Right atrium auricular region (tissue), 2 donors: ENCODE measurements around the gene UBE3A. TPM values are rescaled to one million over a fixed set of nuclear protein-coding genes. Genes with fewer than 3 reads are reported as not detected.
A peak's percentile ranks its signal among the peaks of the same experiment; 100 is the strongest.

Experiments
- DNase-seq: peaks from one replicate; pipeline ENCODE4 v3.0.0-alpha.2; 2019; ENCODE audit warnings: low spot score
- H3K27ac ChIP-seq, 2 donors: fragments of 200-600 bp; sonication (generic); 1 replicate in 1 of 2; 2 replicates in 1 of 2; pipeline ENCODE4 v1.5.1; 2016 to 2019
- H3K27me3 ChIP-seq, 2 donors: fragments of 200-600 bp; sonication (generic); one replicate each; pipeline versions ENCODE4 v1.5.1 to v1.6.0; 2017 to 2019
- H3K36me3 ChIP-seq: fragments of 200-600 bp; sonication (generic); one replicate; pipeline ENCODE4 v1.5.1; 2016
- H3K4me1 ChIP-seq, 2 donors: fragments of 200-600 bp; sonication (generic); one replicate each; pipeline versions ENCODE4 v1.5.1 to v1.6.0; 2017 to 2019
- H3K4me3 ChIP-seq, 2 donors: fragments of 200-600 bp; sonication (generic); 1 replicate in 1 of 2; 2 replicates in 1 of 2; pipeline ENCODE4 v1.5.1; 2017 to 2019; ENCODE audit warnings: mild to moderate bottlenecking in 1 of 2, moderate library complexity in 1 of 2
- H3K9me3 ChIP-seq, 2 donors: fragments of 200-600 bp; sonication (generic); one replicate each; pipeline ENCODE4 v1.5.1; 2019
- total RNA-seq, 2 donors: library from RNA; depleted of rRNA; stranded (reverse); fragments of >200 nt; gene quantifications; one replicate each; pipeline ENCODE4 v1.1.0, GENCODE V29; 2016
- TF ChIP-seq, protein P1 (sequence below), 2 donors: fragments of 200-600 bp; sonication (generic); IDR thresholded peaks; one replicate each; pipeline ENCODE4 v1.5.1; 2019; ENCODE audit warnings: antibody characterized with exemption in 2 of 2

Gene UBE3A
- total RNA-seq, 2 donors from 2014 or later, result 63.3 to 65.3 TPM

GRCh38 chr15:25451501-25451900 lies 12.7 kb upstream of the UBE3A start:
- TF ChIP-seq, protein P1, sequence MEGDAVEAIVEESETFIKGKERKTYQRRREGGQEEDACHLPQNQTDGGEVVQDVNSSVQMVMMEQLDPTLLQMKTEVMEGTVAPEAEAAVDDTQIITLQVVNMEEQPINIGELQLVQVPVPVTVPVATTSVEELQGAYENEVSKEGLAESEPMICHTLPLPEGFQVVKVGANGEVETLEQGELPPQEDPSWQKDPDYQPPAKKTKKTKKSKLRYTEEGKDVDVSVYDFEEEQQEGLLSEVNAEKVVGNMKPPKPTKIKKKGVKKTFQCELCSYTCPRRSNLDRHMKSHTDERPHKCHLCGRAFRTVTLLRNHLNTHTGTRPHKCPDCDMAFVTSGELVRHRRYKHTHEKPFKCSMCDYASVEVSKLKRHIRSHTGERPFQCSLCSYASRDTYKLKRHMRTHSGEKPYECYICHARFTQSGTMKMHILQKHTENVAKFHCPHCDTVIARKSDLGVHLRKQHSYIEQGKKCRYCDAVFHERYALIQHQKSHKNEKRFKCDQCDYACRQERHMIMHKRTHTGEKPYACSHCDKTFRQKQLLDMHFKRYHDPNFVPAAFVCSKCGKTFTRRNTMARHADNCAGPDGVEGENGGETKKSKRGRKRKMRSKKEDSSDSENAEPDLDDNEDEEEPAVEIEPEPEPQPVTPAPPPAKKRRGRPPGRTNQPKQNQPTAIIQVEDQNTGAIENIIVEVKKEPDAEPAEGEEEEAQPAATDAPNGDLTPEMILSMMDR (IDR thresholded peaks at IDR 0.05), result no peak
- Histone ChIP-seq H3K9me3 (peaks cover 7 to 15% of the 10 kb centered on the region in 2 donors), H3K27me3 (no peaks in the 10 kb centered on the region), H3K4me3 (no peak overlapping the region), H3K4me1 (no peaks in the 10 kb centered on the region), H3K36me3 (no peaks in the 10 kb centered on the region), H3K27ac (no peak overlapping the region)
- no peak for DNase-seq

GRCh38 chr15:25450163-25450562 lies 11.3 kb upstream of the UBE3A start:
- no peaks in the 10 kb centered on the region for H3K27me3 ChIP-seq
- H3K9me3 ChIP-seq, result peaks cover 7 to 15% of the 10 kb centered on the region in 2 donors
- TF ChIP-seq, protein P1 (IDR thresholded peaks at IDR 0.05), result no peak
- no peak overlapping the region for H3K4me3 ChIP-seq
- DNase-seq, result no peak
- H3K27ac ChIP-seq, result no peak overlapping the region
- no peaks in the 10 kb centered on the region for H3K4me1 ChIP-seq
- no peaks in the 10 kb centered on the region for H3K36me3 ChIP-seq

GRCh38 chr15:25446076-25446475 lies 7.3 kb upstream of the UBE3A start:
- Histone ChIP-seq H3K9me3 (peaks cover 4% of the 10 kb centered on the region in 2 donors), H3K4me3 (no peak overlapping the region), H3K27ac (no peak overlapping the region), H3K36me3 (no peaks in the 10 kb centered on the region), H3K4me1 (no peaks in the 10 kb centered on the region), H3K27me3 (no peaks in the 10 kb centered on the region)
- DNase-seq, result no peak
- TF ChIP-seq, protein P1 (IDR thresholded peaks at IDR 0.05), result no peak

DNA sequence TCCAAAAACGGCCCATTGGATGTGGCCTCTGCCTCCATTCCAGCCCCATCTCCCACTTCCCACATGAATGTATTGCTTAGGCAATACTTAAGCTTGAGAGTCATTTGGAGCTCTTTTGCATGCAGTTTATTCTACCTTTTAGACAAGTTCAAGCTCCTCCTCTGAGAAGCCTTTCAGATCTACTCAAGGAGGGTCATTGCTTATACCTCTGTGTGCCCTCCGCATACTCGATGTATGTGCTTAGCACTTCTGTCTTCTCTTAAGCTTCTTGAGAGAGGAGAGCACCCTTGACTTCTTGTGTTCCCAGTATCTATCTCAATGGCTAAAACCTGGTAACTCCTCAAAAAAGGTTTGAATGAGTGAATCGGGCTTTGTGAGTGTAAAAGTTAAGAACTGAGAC lies 6.6 kb upstream of the UBE3A start:
- Histone ChIP-seq H3K4me3 (no peak overlapping the region), H3K27me3 (no peaks in the 10 kb centered on the region)
- no peak for DNase-seq

GRCh38 chr15:25441111-25441510 lies 2.3 kb upstream of the UBE3A start:
- Histone ChIP-seq H3K36me3 (no peaks in the 10 kb centered on the region), H3K4me3 (no peak overlapping the region), H3K27me3 (no peaks in the 10 kb centered on the region), H3K9me3 (no peaks in the 10 kb centered on the region), H3K27ac (no peak overlapping the region), H3K4me1 (peaks cover 0 to 20% of the 10 kb centered on the region in 2 donors)
- no peak for DNase-seq
- TF ChIP-seq, protein P1 (IDR thresholded peaks at IDR 0.05), result no peak

More for the DNA sequence above, 6.6 kb upstream of the UBE3A start:
- no peaks in the 10 kb centered on the region for H3K36me3 ChIP-seq
- no peak overlapping the region for H3K27ac ChIP-seq
- TF ChIP-seq, protein P1 (IDR thresholded peaks at IDR 0.05), result no peak
- H3K9me3 ChIP-seq, result no peaks in the 10 kb centered on the region
- H3K4me1 ChIP-seq, result no peaks in the 10 kb centered on the region

DNA sequence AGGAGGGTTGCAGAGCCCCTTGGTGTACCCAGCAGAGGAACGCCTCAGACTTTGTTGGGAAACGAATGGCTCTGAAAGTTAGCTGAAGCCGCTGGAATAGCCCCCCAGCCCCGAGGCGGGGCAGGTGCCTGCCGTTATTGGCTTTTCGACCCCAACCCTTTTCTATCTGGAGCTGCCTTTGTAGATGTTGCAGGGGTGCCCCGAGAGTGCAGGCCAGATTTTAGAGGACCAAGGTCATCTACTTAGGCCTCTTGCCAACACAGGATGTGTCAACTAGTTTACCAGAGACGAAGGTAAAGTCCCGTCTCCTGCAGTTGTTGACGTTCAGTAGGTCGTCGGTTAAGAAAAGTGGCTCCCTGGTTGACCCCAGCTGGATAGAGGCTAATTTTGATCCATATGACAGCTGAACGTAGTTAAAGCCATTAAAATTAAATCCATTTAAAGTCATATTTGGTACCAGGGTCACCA lies 579 bp upstream of the UBE3A start:
- no peaks in the 10 kb centered on the region for H3K36me3 ChIP-seq
- TF ChIP-seq, protein P1 (IDR thresholded peaks at IDR 0.05), result no peak
- peak overlapping the region; percentile 97 to 99 for H3K27ac ChIP-seq
- no peaks in the 10 kb centered on the region for H3K9me3 ChIP-seq
- DNase-seq, result no peak
- H3K4me1 ChIP-seq, result peaks cover 0 to 28% of the 10 kb centered on the region in 2 donors
- H3K4me3 ChIP-seq, result peak overlapping the region; percentile 94 to 96
- no peaks in the 10 kb centered on the region for H3K27me3 ChIP-seq
